H1 (cell line): ENCODE results near the gene BTBD18. TPM values are rescaled to one million over a fixed set of nuclear protein-coding genes. Genes with fewer than 3 reads are reported as not detected.
A peak's percentile ranks its signal among the peaks of the same experiment; 100 is the strongest.

Source experiments
- ASH2L ChIP-seq: fragments of 200-600, 300-600 bp; sonication (generic); IDR thresholded peaks from one replicate; pipeline ENCODE4 v1.7.1; 2017; ENCODE audit warnings: low read length
- MAFK ChIP-seq: IDR thresholded peaks from 2 replicates; pipeline ENCODE4 v1.6.1; 2012; ENCODE audit warnings: low read depth, mild to moderate bottlenecking, improper control_type of control experiment, low read length
- PHF8 ChIP-seq: fragments of 200-600 bp; sonication (generic); conservative IDR thresholded peaks from 2 replicates; pipeline ENCODE4 v1.7.1; 2012; ENCODE audit warnings: low read depth, mild to moderate bottlenecking, inconsistent platforms, low read length, moderate library complexity
- RAD21 ChIP-seq, 2 experiments: IDR thresholded peaks in 1 of 2; conservative IDR thresholded peaks in 1 of 2; 2 replicates each; pipeline ENCODE4 v1.6.1; 2011; ENCODE audit warnings: low read depth in 2 of 2, low read length in 2 of 2, improper control_type of control experiment in 1 of 2, inconsistent platforms in 1 of 2, mild to moderate bottlenecking in 1 of 2, moderate library complexity in 1 of 2
- SAP30 ChIP-seq: fragments of 300-600 bp; sonication (generic); IDR thresholded peaks from 2 replicates; pipeline ENCODE4 v1.7.1; 2012; ENCODE audit warnings: low read length, moderate library complexity, mild to moderate bottlenecking, inconsistent platforms; ENCODE audit not compliant: insufficient read depth, insufficient replicate concordance
- polyA plus RNA-seq, 7 experiments: library from polyadenylated mRNA; depleted of rRNA in 3 of 7; stranded (reverse) in 5 of 7; unstranded in 2 of 7; fragments of >200 nt in 5 of 7; fragments of 200-250 nt in 2 of 7; gene quantifications; 1 replicate in 5 of 7; 2 replicates in 1 of 7; 4 replicates in 1 of 7; pipeline versions ENCODE4 v1.2.1 to v1.2.3, GENCODE V29; 2011 to 2013; ENCODE audit warnings: missing spikeins in 2 of 7, mixed read lengths in 2 of 7
- total RNA-seq: library from RNA; stranded (reverse); fragmentation: NEBNext Ultra II Directional; extraction: Animal tissue kit (Norgen Biotek cat#: 25700); gene quantifications from 2 replicates; pipeline ENCODE4 v1.2.1, GENCODE V29; 2021
- TF ChIP-seq, protein P1 (sequence below): fragments of 300-600 bp; sonication (generic); IDR thresholded peaks from 2 replicates; pipeline ENCODE4 v1.7.1; 2012; ENCODE audit warnings: low read length, moderate library complexity, mild to moderate bottlenecking, inconsistent platforms; ENCODE audit not compliant: insufficient replicate concordance

BTBD18 gene
- total and polyA plus RNA-seq, 2 of the 8 experiments (the other 6 are each of a cell fraction or from before 2014, with no cell fraction given): 0.03 TPM; not detected in 1

GRCh38 chr11:57712256-57713150, 39.1 kb downstream of the BTBD18 start, which contains the start of gene TMX2 (continued):
- TF ChIP-seq, protein P1, sequence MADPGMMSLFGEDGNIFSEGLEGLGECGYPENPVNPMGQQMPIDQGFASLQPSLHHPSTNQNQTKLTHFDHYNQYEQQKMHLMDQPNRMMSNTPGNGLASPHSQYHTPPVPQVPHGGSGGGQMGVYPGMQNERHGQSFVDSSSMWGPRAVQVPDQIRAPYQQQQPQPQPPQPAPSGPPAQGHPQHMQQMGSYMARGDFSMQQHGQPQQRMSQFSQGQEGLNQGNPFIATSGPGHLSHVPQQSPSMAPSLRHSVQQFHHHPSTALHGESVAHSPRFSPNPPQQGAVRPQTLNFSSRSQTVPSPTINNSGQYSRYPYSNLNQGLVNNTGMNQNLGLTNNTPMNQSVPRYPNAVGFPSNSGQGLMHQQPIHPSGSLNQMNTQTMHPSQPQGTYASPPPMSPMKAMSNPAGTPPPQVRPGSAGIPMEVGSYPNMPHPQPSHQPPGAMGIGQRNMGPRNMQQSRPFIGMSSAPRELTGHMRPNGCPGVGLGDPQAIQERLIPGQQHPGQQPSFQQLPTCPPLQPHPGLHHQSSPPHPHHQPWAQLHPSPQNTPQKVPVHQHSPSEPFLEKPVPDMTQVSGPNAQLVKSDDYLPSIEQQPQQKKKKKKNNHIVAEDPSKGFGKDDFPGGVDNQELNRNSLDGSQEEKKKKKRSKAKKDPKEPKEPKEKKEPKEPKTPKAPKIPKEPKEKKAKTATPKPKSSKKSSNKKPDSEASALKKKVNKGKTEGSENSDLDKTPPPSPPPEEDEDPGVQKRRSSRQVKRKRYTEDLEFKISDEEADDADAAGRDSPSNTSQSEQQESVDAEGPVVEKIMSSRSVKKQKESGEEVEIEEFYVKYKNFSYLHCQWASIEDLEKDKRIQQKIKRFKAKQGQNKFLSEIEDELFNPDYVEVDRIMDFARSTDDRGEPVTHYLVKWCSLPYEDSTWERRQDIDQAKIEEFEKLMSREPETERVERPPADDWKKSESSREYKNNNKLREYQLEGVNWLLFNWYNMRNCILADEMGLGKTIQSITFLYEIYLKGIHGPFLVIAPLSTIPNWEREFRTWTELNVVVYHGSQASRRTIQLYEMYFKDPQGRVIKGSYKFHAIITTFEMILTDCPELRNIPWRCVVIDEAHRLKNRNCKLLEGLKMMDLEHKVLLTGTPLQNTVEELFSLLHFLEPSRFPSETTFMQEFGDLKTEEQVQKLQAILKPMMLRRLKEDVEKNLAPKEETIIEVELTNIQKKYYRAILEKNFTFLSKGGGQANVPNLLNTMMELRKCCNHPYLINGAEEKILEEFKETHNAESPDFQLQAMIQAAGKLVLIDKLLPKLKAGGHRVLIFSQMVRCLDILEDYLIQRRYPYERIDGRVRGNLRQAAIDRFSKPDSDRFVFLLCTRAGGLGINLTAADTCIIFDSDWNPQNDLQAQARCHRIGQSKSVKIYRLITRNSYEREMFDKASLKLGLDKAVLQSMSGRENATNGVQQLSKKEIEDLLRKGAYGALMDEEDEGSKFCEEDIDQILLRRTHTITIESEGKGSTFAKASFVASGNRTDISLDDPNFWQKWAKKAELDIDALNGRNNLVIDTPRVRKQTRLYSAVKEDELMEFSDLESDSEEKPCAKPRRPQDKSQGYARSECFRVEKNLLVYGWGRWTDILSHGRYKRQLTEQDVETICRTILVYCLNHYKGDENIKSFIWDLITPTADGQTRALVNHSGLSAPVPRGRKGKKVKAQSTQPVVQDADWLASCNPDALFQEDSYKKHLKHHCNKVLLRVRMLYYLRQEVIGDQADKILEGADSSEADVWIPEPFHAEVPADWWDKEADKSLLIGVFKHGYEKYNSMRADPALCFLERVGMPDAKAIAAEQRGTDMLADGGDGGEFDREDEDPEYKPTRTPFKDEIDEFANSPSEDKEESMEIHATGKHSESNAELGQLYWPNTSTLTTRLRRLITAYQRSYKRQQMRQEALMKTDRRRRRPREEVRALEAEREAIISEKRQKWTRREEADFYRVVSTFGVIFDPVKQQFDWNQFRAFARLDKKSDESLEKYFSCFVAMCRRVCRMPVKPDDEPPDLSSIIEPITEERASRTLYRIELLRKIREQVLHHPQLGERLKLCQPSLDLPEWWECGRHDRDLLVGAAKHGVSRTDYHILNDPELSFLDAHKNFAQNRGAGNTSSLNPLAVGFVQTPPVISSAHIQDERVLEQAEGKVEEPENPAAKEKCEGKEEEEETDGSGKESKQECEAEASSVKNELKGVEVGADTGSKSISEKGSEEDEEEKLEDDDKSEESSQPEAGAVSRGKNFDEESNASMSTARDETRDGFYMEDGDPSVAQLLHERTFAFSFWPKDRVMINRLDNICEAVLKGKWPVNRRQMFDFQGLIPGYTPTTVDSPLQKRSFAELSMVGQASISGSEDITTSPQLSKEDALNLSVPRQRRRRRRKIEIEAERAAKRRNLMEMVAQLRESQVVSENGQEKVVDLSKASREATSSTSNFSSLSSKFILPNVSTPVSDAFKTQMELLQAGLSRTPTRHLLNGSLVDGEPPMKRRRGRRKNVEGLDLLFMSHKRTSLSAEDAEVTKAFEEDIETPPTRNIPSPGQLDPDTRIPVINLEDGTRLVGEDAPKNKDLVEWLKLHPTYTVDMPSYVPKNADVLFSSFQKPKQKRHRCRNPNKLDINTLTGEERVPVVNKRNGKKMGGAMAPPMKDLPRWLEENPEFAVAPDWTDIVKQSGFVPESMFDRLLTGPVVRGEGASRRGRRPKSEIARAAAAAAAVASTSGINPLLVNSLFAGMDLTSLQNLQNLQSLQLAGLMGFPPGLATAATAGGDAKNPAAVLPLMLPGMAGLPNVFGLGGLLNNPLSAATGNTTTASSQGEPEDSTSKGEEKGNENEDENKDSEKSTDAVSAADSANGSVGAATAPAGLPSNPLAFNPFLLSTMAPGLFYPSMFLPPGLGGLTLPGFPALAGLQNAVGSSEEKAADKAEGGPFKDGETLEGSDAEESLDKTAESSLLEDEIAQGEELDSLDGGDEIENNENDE: no peak
- no peak for TF ChIP-seq MAFK
- TF ChIP-seq SAP30: peak; percentile 81
- peak; percentile 78 for TF ChIP-seq PHF8
- TF ChIP-seq RAD21 (IDR thresholded peaks at IDR 0.05 in 1 of 2, conservative IDR thresholded peaks at IDR 0.05 in 1 of 2; ENCODE audit: low read depth in 2 of 2, low read length in 2 of 2): no peak
- peak; percentile 76 for TF ChIP-seq ASH2L
